ENCODE measurements around the gene ITPR3. TPM values are rescaled to one million over a fixed set of nuclear protein-coding genes. Genes with fewer than 3 reads are reported as not detected.

Gene ITPR3
- total and polyA plus RNA-seq, 2 of the 13 experiments (the other 11 are each of a cell fraction or from before 2014, with no cell fraction given), result 3.8 to 21.4 TPM

- H3K36me3 ChIP-seq (replicated peaks in 1 of 2; ENCODE audit: control insufficient read depth in 1 of 2, insufficient read depth in 2 of 2, low read length in 2 of 2), result no peaks in the 10 kb centered on the region
- no peaks in the 10 kb centered on the region for H3K79me2 ChIP-seq (ENCODE audit: insufficient read depth, low read length)
- H3K27ac ChIP-seq (ENCODE audit: extremely low read length, insufficient read depth, low read length), result no peak overlapping the region
- peaks cover 29% of the 10 kb centered on the region for H3K4me1 ChIP-seq (ENCODE audit: insufficient read depth, low read length)
- POLR2A ChIA-PET, result interaction anchor here (0.6 to 1.2 kb wide), 3 partner anchors 9 to 14 kb away, joined by 3 to 5 read pairs (median 3); no protein-coding TSS in a partner anchor
- no peak overlapping the region for H2AFZ ChIP-seq (ENCODE audit: low read length)
- FAIRE-seq (no peak), DNase-seq (ENCODE audit: low spot score) (no peak), ATAC-seq (peak; percentile 26; the same call in 2 of the 3 replicates)
- BruUV-seq (replicated peaks), result no TSS peak
- in situ Hi-C loops (cut with HindIII; ENCODE audit: extremely low pct_ligation_motif_present, low pct_unique_long_range_greater_than_20kb), result no loop called here
- no peaks in the 10 kb centered on the region for H3K9me3 ChIP-seq (ENCODE audit: low read length)
- TF ChIP-seq FOSL2 (CRISPR knock-in tag; IDR thresholded peaks at IDR 0.05), result 0 out of 2 replicates have a peak, but pooled peaks have one; percentile 7
- TF ChIP-seq ADNP (CRISPR knock-in tag; IDR thresholded peaks at IDR 0.05), result no peak
- no peak for TF ChIP-seq ZNF329 (CRISPR knock-in tag; IDR thresholded peaks at IDR 0.05; ENCODE audit: low read depth)
- TF ChIP-seq ZNF609 (CRISPR knock-in tag; IDR thresholded peaks at IDR 0.05; ENCODE audit: borderline replicate concordance), result 0 out of 2 replicates have a peak, but pooled peaks have one; percentile 36
- TF ChIP-seq KAT8 (CRISPR knock-in tag; IDR thresholded peaks at IDR 0.05), result 0 out of 2 replicates have a peak, but pooled peaks have one; percentile 25
- TF ChIP-seq ETV5 (CRISPR knock-in tag; IDR thresholded peaks at IDR 0.05; ENCODE audit: borderline replicate concordance), result peak; percentile 14; the same call in 1 of the 2 replicates
- peak; percentile 76; the same call in 1 of the 2 replicates for TF ChIP-seq HNRNPL (IDR thresholded peaks at IDR 0.05; ENCODE audit: low read depth, low read length)
- TF ChIP-seq ZSCAN21 (CRISPR knock-in tag; IDR thresholded peaks at IDR 0.05; ENCODE audit: borderline replicate concordance), result no peak
- TF ChIP-seq HOXD1 (CRISPR knock-in tag; IDR thresholded peaks at IDR 0.05), result no peak
- 0 out of 2 replicates have a peak, but pooled peaks have one; percentile 33 for TF ChIP-seq HES4 (CRISPR knock-in tag; IDR thresholded peaks at IDR 0.05; ENCODE audit: borderline replicate concordance)
- TF ChIP-seq ZNF768 (CRISPR knock-in tag; IDR thresholded peaks at IDR 0.05), result peak; percentile 9; the same call in 1 of the 2 replicates
- 0 out of 2 replicates have a peak, but pooled peaks have one; percentile 24 for TF ChIP-seq HMG20A (CRISPR knock-in tag; IDR thresholded peaks at IDR 0.05; ENCODE audit: borderline replicate concordance)
- TF ChIP-seq CBX5 (CRISPR knock-in tag; IDR thresholded peaks at IDR 0.05; ENCODE audit: borderline replicate concordance), result peak; percentile 16; the same call in 1 of the 2 replicates
- no peaks in the 10 kb centered on the region for H4K20me1 ChIP-seq (ENCODE audit: insufficient read depth, low read length)
- CTCF ChIA-PET (ENCODE audit: low intra/inter-chr PET ratio, low total read pairs), result no interaction called here
- H3K4me2 ChIP-seq (ENCODE audit: low read depth, low read length), result peak overlapping the region; percentile 45
- peaks cover 2 to 6% of the 10 kb centered on the region in 2 experiments; a peak in 1 of 5 replicates for H3K27me3 ChIP-seq (ENCODE audit: control insufficient read depth in 1 of 2, insufficient read depth in 2 of 2, low read length in 2 of 2)
- no peak overlapping the region for H3K9ac ChIP-seq (ENCODE audit: insufficient read depth, low read depth, low read length)
- intact Hi-C loops (cut with micrococcal nuclease; ENCODE audit: unreplicated experiment), result no loop called here
- peak overlapping the region in 1 of 3 experiments; percentile 21; a peak in 1 of 6 replicates for H3K4me3 ChIP-seq (replicated peaks in 1 of 3; ENCODE audit: insufficient read depth in 1 of 3, low read depth in 2 of 3, low read length in 3 of 3)
- 16% methylated on average over 9 of the region's 9 CpGs for WGBS (ENCODE audit: low lambda C conversion rate)
Observed at GRCh38 chr6:33599413-33599938, 21.6 kb upstream of the ITPR3 start.

All from HepG2 (cell line).